GM21737 (cell line): Measurements from ENCODE around the gene RNF112.

Experiments
- ATAC-seq: cut with Tn5 transposase; IDR thresholded peaks from one replicate; pipeline ENCODE4 v1.9.1; 2021; ENCODE audit warnings: mild to moderate bottlenecking, moderate library complexity; ENCODE audit not compliant: unreplicated experiment

RNF112 gene

DNA sequence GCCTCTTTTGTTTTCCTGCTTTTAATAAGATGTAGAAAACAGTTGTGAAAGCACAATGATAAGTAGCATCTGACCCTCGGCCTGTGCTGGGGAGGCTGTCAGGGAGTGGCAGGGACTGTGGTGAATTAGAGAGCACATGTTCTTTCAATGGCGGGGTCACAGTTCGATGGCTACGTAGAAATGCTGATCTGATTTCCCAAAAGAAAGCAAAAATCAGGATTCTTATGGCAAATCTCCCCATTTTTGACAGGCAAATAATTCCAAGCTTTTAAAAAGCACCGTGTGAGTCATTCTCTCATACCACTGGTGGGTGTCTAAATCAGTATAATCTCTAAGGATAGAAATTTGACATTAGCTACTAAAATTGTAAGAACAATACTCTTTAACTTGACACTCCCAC, 36.9 kb upstream of the RNF112 start:
- no peak for ATAC-seq

DNA sequence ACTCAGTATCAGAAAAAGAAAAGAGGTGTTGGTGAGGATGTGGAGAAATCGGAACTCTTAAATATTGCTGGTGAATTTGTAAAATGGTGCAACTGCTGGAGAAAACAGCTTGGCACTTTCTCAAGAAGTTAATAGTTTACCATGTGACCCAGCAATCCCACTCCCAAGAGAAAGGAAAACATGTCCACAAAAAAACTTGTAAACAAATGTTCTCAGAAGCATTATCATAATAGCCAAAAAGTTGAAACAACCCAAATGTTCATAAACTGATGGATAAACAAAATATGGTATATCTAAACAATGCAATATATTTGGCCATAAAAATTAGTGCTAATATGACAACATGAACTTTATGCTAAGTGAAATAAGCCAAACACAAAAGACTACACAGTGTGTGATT, 35.3 kb upstream of the RNF112 start:
- ATAC-seq = no peak

DNA sequence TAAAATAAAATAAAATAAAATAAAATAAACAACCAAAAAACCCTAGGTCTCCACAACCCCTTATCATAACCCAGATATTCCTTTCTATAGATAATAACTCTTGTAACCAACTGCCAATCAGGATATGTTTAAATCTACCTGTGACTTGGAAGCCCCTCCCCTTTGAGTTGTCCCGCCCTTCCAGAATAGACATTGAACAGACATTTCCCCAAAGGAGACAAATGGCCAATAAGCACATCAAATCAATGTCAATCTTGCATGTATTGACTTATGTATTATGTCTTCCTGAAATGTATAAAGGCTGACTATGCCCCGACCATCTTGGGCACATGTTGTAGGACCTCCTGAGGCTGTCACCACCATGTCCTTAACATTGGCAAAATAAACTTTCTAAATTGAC, 34.2 kb upstream of the RNF112 start:
- no peak for ATAC-seq

DNA sequence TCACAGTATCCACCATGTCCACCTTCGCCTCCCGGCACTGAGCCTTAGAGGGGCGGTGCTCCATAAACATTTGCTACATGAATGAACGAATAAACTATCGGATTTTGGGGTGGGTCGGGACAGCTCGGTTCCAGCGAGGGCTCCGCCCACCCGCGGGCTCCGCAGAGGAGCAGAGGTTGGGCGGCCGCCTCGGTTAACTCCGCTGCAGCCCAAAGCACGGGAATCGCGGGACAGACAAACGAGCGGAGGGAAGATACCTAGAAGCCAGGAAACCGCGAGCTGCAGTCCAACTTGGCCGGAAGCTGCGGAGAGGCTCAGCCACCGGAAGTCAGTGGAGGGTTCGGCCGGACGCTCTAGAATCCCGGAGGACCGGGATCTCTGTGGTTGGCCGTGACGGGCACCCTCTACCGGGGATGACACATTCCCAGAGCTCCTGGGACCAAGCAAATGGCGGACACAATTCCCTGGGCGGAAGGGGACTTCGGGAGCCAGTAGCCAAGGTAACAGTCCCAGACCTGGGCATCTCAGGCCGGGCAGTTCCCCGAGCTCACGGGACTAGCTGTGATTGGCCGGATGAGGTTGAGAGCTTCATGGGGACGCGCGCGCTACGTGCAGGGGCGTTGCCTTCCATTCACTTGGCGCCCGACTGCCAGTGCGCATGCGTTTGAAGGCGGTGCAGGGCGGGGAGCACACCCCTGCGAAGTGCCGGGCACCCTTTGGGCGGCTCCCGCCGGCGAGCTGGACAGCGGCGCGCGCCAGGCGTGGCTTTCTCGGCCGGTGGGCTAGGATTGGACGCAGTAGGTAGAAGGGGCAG, 33.2 kb upstream of the RNF112 start:
- peak; percentile 86 for ATAC-seq

DNA sequence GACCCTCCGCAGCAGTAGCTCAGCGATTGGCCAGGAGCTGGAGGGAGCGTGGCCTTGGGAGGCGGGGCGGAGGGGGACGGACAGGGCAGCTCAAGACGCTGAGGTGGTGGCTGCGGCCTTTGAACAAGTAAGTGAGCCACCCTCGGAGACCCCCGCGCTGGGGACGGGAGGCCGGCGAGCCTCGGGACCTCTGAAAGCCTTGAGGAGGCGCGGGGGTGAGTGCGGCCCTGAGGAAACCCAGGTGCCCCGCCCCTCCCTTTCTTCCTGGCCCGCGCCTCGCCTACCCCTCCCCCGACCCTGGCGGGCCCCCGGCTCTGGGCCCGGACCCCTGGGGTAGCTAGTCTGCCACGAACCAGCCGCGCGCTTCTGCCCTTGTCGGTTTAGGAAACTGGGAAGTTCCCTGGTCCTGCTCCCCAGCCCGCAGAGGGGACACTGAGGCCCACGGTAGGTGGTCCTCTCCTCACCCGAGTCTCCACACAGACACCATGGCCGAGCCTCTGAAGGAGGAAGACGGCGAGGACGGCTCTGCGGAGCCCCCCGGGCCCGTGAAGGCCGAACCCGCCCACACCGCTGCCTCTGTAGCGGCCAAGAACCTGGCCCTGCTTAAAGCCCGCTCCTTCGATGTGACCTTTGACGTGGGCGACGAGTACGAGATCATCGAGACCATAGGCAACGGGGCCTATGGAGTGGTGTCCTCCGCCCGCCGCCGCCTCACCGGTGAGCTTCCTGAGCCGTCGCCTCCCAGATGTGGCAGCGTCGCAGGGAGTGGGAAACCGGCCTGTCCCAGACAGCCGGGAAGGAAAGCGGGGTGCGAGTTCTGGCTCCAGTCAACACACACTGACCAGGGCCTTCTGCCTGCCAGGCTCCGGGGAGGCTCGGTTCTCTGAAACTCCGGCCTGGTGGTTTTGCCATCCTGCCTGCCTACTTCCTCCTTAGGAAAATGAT, 32.3 kb upstream of the RNF112 start, which contains the start of gene MAPK7:
Gene MAPK7, plus strand, starts transcription at position 83 of the 945 bp plus-strand sequence. Its CDS starts 403 bp downstream, at position 486.
- peak; percentile 8 for ATAC-seq

DNA sequence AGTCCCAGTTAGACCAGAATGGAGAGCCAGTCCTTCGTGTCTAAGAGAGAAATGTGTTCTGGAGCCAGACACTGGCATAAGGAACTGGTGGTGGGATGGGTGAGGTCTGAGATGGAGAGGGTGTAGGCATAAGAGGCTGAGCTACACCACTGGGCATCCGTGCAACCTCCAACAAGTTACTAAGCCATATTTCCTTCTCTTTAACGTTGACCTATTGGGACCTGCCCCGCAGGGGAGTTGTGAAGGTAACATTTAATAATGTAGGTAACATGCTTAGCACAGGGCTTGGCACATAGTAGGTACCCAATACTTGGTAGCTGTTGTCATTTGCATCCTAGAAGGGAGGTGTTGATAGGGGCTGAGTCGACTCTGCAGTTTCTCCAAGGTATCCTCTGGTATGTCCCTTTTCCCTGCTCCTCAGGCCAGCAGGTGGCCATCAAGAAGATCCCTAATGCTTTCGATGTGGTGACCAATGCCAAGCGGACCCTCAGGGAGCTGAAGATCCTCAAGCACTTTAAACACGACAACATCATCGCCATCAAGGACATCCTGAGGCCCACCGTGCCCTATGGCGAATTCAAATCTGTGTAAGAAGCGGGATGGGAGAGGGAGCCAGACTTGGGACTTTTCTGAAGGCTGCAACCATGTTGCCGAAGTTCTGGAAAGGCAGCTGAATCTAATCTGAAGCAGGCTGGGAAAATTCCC, 31.5 kb upstream of the RNF112 start:
- ATAC-seq = no peak

DNA sequence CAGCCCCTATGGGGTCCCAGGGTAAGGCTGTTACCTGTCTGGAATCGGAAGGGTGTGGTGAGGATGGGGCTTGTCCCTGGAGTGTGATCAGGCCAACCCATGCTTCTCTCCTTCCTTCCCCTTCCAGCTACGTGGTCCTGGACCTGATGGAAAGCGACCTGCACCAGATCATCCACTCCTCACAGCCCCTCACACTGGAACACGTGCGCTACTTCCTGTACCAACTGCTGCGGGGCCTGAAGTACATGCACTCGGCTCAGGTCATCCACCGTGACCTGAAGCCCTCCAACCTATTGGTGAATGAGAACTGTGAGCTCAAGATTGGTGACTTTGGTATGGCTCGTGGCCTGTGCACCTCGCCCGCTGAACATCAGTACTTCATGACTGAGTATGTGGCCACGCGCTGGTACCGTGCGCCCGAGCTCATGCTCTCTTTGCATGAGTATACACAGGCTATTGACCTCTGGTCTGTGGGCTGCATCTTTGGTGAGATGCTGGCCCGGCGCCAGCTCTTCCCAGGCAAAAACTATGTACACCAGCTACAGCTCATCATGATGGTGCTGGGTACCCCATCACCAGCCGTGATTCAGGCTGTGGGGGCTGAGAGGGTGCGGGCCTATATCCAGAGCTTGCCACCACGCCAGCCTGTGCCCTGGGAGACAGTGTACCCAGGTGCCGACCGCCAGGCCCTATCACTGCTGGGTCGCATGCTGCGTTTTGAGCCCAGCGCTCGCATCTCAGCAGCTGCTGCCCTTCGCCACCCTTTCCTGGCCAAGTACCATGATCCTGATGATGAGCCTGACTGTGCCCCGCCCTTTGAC, 30.3 kb upstream of the RNF112 start:
- no peak for ATAC-seq

DNA sequence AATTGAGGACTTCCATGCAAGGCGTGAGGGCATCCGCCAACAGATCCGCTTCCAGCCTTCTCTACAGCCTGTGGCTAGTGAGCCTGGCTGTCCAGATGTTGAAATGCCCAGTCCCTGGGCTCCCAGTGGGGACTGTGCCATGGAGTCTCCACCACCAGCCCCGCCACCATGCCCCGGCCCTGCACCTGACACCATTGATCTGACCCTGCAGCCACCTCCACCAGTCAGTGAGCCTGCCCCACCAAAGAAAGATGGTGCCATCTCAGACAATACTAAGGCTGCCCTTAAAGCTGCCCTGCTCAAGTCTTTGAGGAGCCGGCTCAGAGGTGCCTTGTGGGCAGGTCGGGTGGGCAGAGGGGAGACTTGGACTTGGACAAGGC, 29.7 kb upstream of the RNF112 start:
- ATAC-seq = no peak

DNA sequence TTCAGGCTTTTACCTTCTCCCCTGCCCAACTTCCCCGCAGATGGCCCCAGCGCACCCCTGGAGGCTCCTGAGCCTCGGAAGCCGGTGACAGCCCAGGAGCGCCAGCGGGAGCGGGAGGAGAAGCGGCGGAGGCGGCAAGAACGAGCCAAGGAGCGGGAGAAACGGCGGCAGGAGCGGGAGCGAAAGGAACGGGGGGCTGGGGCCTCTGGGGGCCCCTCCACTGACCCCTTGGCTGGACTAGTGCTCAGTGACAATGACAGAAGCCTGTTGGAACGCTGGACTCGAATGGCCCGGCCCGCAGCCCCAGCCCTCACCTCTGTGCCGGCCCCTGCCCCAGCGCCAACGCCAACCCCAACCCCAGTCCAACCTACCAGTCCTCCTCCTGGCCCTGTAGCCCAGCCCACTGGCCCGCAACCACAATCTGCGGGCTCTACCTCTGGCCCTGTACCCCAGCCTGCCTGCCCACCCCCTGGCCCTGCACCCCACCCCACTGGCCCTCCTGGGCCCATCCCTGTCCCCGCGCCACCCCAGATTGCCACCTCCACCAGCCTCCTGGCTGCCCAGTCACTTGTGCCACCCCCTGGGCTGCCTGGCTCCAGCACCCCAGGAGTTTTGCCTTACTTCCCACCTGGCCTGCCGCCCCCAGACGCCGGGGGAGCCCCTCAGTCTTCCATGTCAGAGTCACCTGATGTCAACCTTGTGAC, 29.1 kb upstream of the RNF112 start:
- no peak for ATAC-seq

DNA sequence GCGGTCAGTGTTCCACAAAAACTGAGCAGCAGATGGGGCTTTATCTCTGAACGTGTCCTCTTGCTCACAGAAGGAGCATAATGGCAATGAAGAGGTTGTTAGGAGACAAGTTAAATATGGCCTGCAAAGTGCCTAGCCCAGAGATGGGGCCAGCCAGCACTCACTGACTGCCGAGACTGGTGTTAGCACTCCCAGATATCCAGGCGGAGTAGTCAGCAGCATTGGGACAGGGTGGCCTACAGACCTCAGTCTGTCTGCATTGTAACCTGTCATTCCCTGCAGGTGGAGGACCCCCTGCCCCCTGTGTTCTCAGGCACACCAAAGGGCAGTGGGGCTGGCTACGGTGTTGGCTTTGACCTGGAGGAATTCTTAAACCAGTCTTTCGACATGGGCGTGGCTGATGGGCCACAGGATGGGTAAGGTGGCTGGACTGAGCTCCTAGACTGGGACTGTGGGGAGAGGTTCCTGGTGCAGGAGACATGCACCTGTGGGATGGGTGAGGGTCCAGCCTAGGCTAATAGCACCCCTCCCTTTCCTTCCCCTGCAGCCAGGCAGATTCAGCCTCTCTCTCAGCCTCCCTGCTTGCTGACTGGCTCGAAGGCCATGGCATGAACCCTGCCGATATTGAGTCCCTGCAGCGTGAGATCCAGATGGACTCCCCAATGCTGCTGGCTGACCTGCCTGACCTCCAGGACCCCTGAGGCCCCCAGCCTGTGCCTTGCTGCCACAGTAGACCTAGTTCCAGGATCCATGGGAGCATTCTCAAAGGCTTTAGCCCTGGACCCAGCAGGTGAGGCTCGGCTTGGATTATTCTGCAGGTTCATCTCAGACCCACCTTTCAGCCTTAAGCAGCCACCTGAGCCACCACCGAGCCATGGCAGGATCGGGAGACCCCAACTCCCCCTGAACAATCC, 28.2 kb upstream of the RNF112 start:
- no peak for ATAC-seq

DNA sequence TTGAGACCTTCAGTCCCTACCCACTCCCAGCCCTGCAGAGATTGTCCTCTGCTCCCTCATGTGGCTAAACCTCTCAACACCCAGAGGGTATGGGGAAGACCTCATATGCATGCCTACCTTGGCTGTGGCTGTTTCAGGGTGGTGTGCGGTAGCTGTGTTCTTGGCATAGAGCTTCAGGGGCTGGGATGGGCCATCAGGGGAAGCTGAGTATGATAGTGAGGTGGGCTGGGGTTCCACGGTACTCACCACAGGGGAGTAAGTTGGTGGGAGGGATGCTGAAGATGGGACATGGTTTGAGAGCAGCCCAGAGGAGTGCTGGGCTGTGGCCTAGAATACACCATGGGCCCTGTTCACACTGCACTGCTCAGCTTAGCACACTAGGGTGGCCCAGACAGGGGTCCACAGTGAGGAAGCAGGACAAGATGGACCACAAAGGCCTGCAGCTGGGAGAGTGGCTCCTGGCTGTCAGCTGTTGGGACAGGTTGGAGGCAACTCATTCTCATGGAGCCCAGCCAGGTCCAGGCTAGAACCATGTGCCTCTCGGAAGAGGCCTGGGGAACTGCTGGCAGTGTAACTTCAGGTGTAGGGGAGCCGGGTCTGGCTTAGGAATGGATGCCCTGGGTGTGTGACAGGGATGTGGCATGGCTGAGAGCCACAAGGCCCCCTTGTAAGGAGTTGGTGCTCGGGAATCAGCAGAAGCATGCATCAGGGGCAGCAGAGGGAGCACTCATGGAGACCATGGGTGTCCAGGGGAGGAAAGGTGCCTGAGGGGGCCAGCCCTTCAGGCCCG, 27.2 kb upstream of the RNF112 start:
- ATAC-seq = no peak

DNA sequence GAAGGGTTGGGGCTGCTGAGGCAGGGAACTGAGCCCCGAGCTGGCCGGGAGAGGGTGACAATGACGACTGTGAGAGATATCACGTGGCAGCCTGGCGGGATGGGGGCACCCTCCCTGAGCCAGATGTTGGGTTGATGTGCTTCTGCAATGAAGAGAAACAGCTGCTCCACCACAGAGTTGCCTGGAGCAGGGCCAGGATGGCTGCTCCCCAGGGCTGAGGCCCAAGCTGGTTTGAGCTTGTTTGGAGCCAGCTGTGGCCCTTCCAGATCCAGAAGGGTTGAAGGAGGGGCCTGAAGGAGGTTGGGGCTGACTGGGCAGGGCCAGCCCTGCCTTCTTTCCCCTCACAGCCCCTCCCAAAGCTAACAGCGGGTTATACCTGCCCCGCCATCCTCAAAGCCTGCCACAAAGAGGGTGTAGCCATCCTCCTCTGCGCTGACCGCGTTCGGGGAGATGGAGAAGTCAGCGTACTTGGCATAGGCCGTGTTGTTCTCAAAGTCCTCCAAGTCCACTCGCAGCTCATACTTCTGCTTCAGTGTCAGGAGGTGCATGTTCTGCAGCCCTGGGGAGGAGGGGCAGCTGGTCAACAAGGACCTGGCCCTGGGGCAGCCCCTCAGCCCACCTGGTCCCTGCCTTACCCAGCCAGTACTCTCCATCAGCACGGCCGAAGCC, 26.2 kb upstream of the RNF112 start:
- no peak for ATAC-seq

DNA sequence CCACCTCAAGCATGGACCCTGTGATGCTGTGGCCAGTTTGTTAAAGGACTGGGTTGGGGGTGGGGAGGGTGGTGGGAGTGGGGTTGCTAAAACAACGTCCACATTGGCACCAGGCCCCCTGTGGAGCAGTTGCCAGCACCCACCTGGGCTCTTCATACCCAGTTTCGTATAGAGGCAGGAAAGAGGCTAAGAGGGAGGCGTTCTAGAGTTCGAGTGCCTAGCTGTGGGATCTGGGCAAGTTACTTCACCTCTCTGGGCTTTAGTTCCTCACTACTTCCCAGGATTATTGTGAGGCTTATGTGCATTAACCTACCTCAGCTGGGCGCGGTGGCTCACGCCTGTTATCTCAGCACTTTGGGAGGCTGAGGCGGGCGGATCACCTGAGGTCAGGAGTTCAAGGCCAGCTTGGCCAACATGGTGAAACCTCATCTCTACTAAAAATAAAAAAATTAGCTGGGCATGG, 25.5 kb upstream of the RNF112 start:
- ATAC-seq = no peak

DNA sequence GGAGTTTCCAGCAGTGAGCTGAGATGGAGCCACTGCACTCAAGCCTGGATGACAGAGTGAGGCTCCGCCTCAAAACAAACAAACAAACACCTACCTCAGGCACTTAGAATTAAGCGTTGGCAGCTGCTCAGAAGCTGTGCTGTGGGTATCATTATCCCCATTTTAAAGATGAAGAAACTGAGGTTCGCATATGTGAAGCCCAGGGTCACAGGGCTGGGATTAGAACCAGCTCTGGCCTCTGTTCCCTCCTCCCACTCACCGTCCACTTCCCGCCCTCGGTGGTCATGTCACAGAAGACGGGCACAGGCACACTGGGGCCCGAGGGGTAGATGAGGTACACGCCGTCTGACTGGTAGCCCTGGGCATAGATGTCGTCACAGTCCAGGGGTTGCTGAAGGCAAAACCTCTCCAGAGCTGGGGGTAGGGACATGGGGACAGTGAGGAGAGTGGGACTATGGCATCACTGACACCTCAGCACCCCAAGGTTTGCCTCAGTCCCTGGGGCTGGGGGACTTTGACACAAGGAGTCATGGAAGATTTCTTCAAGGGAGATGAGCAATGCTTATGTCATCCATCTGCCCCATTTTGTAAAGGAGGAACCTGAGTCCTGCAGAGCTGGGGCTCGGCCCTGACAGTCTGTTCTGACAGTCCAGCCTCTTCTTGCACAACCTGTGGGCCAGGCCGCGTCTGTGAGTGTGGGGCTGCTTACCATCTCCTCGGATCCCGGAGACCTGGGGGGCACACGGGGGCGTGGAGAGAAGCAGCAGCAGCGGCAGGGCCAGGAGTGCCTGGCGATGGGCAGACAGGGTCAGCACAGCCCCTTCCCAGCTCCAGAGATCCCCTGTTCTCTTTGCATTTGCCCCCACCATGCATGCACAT, 24.7 kb upstream of the RNF112 start:
- ATAC-seq = no peak

DNA sequence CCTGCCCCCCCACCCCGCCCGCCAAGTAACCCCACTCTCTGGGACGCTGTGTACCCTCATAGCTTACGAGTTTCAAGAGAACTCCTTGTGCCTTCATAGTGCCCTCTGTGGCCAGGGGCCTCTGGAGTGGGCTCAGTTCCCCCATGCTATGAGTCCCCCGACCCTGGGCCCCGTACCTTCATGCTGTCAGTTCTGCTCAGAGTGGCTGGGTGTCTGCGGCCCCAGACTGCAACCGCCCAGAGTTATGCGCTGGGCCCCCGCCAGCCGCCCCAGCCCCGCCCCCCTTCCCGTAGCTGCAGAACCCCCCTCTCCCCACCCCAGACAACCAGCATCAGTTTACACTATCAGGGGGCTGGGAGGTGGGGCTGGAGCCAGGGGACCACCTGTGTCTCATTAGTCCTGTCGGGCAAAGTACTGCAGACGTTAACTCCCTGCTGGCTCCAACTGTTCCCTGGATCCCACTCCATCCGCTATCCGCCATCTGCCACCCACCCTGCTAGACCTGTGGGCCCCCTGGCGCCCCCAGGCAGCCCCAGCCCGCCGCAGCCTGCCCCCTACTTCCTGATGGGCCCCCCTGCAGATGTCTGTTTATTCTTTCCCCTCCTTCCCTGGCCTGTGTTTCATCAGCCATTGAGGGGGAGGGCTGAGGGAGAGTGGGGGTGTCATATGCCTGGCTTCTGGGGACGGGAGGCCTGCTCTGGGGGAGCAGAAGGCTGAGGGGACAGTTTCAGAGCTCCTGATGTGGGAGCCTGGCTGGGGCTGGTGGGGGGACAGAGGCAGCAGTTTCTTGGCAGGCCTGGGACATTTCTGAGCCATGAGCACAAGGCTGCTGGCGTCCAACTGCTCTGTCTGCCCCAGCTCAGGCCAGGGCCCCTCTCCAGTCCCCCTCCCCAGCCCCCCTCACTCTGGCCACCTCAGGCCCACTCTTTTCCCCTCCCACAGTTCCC, 23.8 kb upstream of the RNF112 start, which contains the start of gene MFAP4:
Gene MFAP4, minus strand, starts transcription at position 217 of the 947 bp plus-strand sequence. Its CDS starts 35 bp downstream, at position 182.
- ATAC-seq = no peak
